Measurements from ENCODE around the gene NCBP1.

GRCh38 chr9:97696803-97697601, 63.4 kb downstream of the NCBP1 start, which contains the start of gene XPA:
- TF ChIP-seq, protein P1, sequence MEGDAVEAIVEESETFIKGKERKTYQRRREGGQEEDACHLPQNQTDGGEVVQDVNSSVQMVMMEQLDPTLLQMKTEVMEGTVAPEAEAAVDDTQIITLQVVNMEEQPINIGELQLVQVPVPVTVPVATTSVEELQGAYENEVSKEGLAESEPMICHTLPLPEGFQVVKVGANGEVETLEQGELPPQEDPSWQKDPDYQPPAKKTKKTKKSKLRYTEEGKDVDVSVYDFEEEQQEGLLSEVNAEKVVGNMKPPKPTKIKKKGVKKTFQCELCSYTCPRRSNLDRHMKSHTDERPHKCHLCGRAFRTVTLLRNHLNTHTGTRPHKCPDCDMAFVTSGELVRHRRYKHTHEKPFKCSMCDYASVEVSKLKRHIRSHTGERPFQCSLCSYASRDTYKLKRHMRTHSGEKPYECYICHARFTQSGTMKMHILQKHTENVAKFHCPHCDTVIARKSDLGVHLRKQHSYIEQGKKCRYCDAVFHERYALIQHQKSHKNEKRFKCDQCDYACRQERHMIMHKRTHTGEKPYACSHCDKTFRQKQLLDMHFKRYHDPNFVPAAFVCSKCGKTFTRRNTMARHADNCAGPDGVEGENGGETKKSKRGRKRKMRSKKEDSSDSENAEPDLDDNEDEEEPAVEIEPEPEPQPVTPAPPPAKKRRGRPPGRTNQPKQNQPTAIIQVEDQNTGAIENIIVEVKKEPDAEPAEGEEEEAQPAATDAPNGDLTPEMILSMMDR (IDR thresholded peaks at IDR 0.05; ENCODE audit: low read depth, low read length, poor library complexity, severe bottlenecking) = no peak
- TF ChIP-seq EZH2phosphoT487 (IDR thresholded peaks at IDR 0.05; ENCODE audit: borderline replicate concordance, low read length) = no peak

Measured in DOHH2 (cell line).